H1 (cell line): ENCODE results near the gene SEL1L3. TPM values are rescaled to one million over a fixed set of nuclear protein-coding genes. Genes with fewer than 3 reads are reported as not detected.

ENCODE experiments used
- CTCF ChIA-PET: fragments of 300-600 bp; sonication (Branson Sonifier 250); formaldehyde crosslinking; loops from one replicate; lab custom pipeline; 2021; ENCODE audit not compliant: partially characterized antibody; lab: Charles Lee
- POLR2A ChIA-PET: fragments of 300-600 bp; sonication (Branson Sonifier 250); formaldehyde crosslinking; loops from one replicate; lab custom pipeline; 2021; ENCODE audit warnings: inconsistent platforms; ENCODE audit not compliant: partially characterized antibody; lab: Charles Lee
- DNase-seq, 2 experiments: peaks; one replicate each; pipeline versions ENCODE4 v3.0.0 to v3.0.0-alpha.2; 2010 to 2022; ENCODE audit warnings: low spot score in 2 of 2, low read depth in 1 of 2, mixed read lengths in 1 of 2
- FAIRE-seq: peaks from 2 replicates; lab custom pipeline; 2011; peaks lifted over from hg19 to GRCh38; lab: Jason Lieb, UNC
- H2AFZ ChIP-seq: 2 replicates; pipeline ENCODE4 v1.8.1; 2012; ENCODE audit warnings: low read length, inconsistent platforms
- H2AK5ac ChIP-seq: 2 replicates; pipeline ENCODE4 v1.6.1; 2013; ENCODE audit warnings: low read depth, low read length
- H2BK120ac ChIP-seq: replicated peaks from 2 replicates; pipeline ENCODE3; 2013; ENCODE audit warnings: low read depth, low read length, inconsistent platforms
- H2BK12ac ChIP-seq: 2 replicates; pipeline ENCODE4 v1.6.1; 2013; ENCODE audit warnings: low read depth, low read length
- H2BK15ac ChIP-seq: 2 replicates; pipeline ENCODE4 v1.6.1; 2013; ENCODE audit warnings: low read length
- H2BK20ac ChIP-seq: 2 replicates; pipeline ENCODE4 v1.6.1; 2013; ENCODE audit warnings: low read length
- H2BK5ac ChIP-seq: 2 replicates; pipeline ENCODE4 v1.6.1; 2013; ENCODE audit warnings: low read depth, low read length
- H3K14ac ChIP-seq: 2 replicates; pipeline ENCODE4 v1.6.1; 2013; ENCODE audit warnings: inconsistent platforms; ENCODE audit not compliant: insufficient read length
- H3K18ac ChIP-seq: 2 replicates; pipeline ENCODE4 v1.6.1; 2013; ENCODE audit warnings: low read length; ENCODE audit errors: extremely low read depth
- H3K23ac ChIP-seq: 2 replicates; pipeline ENCODE4 v1.6.1; 2013; ENCODE audit warnings: inconsistent platforms; ENCODE audit not compliant: insufficient read length
- H3K23me2 ChIP-seq: 2 replicates; pipeline ENCODE4 v1.6.1; 2013; ENCODE audit warnings: low read depth, low read length
- H3K27ac ChIP-seq: 2 replicates; pipeline ENCODE4 v1.6.1; 2011; ENCODE audit warnings: low read depth, low read length, inconsistent platforms
- H3K27me3 ChIP-seq, 4 experiments: replicated peaks in 1 of 4; 1 replicate in 1 of 4; 2 replicates in 3 of 4; pipeline versions ENCODE4 v1.6.1 to v1.8.1; 2011 to 2013; ENCODE audit warnings: low read length in 3 of 4, mild to moderate bottlenecking in 3 of 4, inconsistent platforms in 2 of 4, mixed read lengths in 2 of 4, moderate library complexity in 1 of 4; ENCODE audit not compliant: control insufficient read depth in 3 of 4, insufficient read depth in 3 of 4; ENCODE audit errors: extremely low read depth in 1 of 4
- H3K36me3 ChIP-seq, 4 experiments: 2 replicates each; pipeline versions ENCODE4 v1.6.1 to v1.8.1; 2011 to 2013; ENCODE audit warnings: mild to moderate bottlenecking in 4 of 4, low read length in 3 of 4, moderate library complexity in 2 of 4, control low read depth in 1 of 4, inconsistent platforms in 1 of 4; ENCODE audit not compliant: insufficient read depth in 4 of 4, control insufficient read depth in 2 of 4
- H3K4ac ChIP-seq: replicated peaks from 2 replicates; pipeline ENCODE3; 2013; ENCODE audit warnings: low read length, low read depth, mixed read lengths, inconsistent platforms; ENCODE audit not compliant: insufficient read length
- H3K4me1 ChIP-seq, 4 experiments: replicated peaks in 1 of 4; 1 replicate in 1 of 4; 2 replicates in 3 of 4; pipeline versions ENCODE4 v1.6.1 to v1.8.1; 2011 to 2013; ENCODE audit warnings: low read length in 3 of 4, inconsistent platforms in 2 of 4, mixed read lengths in 1 of 4; ENCODE audit not compliant: insufficient read depth in 4 of 4, control insufficient read depth in 3 of 4
- H3K4me2 ChIP-seq, 2 experiments: 2 replicates each; pipeline versions ENCODE4 v1.6.1 to v1.8.1; 2011 to 2013; ENCODE audit warnings: low read depth in 2 of 2, low read length in 2 of 2, control low read depth in 1 of 2, inconsistent platforms in 1 of 2, mild to moderate bottlenecking in 1 of 2; ENCODE audit not compliant: insufficient read depth in 1 of 2
- H3K4me3 ChIP-seq, 4 experiments: fragments of 200-600, 300-600 bp in 1 of 4; sonication (generic), shearing (Covaris generic), sonication (Bioruptor Twin) in 1 of 4; 2 replicates each; pipeline versions ENCODE4 v1.5.1 to v1.8.1; 2011 to 2016; ENCODE audit warnings: low read length in 4 of 4, low read depth in 3 of 4, control low read depth in 2 of 4, inconsistent platforms in 2 of 4, mild to moderate bottlenecking in 2 of 4, mixed read lengths in 1 of 4, moderate library complexity in 1 of 4; ENCODE audit not compliant: insufficient read depth in 2 of 4; ENCODE audit errors: extremely low read depth in 1 of 4
- H3K56ac ChIP-seq: replicated peaks from 2 replicates; pipeline ENCODE3; 2013; ENCODE audit warnings: low read depth, mild to moderate bottlenecking, mixed read lengths, low read length, inconsistent platforms; ENCODE audit not compliant: insufficient read length
- H3K79me1 ChIP-seq: 2 replicates; pipeline ENCODE4 v1.6.1; 2013; ENCODE audit warnings: low read depth, low read length, control low read depth
- H3K79me2 ChIP-seq, 2 experiments: 2 replicates each; pipeline versions ENCODE4 v1.6.1 to v1.8.1; 2012 to 2013; ENCODE audit warnings: low read length in 2 of 2, mild to moderate bottlenecking in 2 of 2, inconsistent platforms in 1 of 2; ENCODE audit not compliant: insufficient read depth in 2 of 2, control insufficient read depth in 1 of 2
- H3K9ac ChIP-seq, 4 experiments: replicated peaks in 1 of 4; 1 replicate in 1 of 4; 2 replicates in 3 of 4; pipeline versions ENCODE4 v1.6.1 to v1.8.1; 2011 to 2013; ENCODE audit warnings: low read depth in 3 of 4, low read length in 3 of 4, control low read depth in 2 of 4, mild to moderate bottlenecking in 2 of 4, moderate library complexity in 2 of 4, inconsistent platforms in 1 of 4; ENCODE audit errors: extremely low read depth in 1 of 4
- H3K9me3 ChIP-seq, 2 experiments: 2 replicates each; pipeline versions ENCODE4 v1.6.1 to v1.8.1; 2012 to 2013; ENCODE audit warnings: mild to moderate bottlenecking in 2 of 2, moderate library complexity in 2 of 2, control low read depth in 1 of 2, inconsistent platforms in 1 of 2, low read depth in 1 of 2, low read length in 1 of 2, mixed read lengths in 1 of 2; ENCODE audit not compliant: insufficient read depth in 2 of 2
- H4K20me1 ChIP-seq, 2 experiments: replicated peaks in 1 of 2; 2 replicates each; pipeline versions ENCODE3 to v1.8.1; 2011 to 2013; ENCODE audit warnings: inconsistent platforms in 2 of 2, low read length in 2 of 2, mild to moderate bottlenecking in 1 of 2; ENCODE audit not compliant: insufficient read depth in 2 of 2, control insufficient read depth in 1 of 2
- H4K5ac ChIP-seq: 2 replicates; pipeline ENCODE4 v1.6.1; 2013; ENCODE audit warnings: low read length, low read depth, mixed read lengths, inconsistent platforms; ENCODE audit not compliant: insufficient read length
- H4K8ac ChIP-seq: 2 replicates; pipeline ENCODE4 v1.8.0; 2013; ENCODE audit warnings: mild to moderate bottlenecking, moderate library complexity, low read length, inconsistent platforms; ENCODE audit not compliant: insufficient read depth; ENCODE audit errors: extremely low read depth
- H4K91ac ChIP-seq: replicated peaks from 2 replicates; pipeline ENCODE3; 2013; ENCODE audit warnings: low read length, mixed read lengths, inconsistent platforms; ENCODE audit not compliant: insufficient read length
- BACH1 ChIP-seq: IDR thresholded peaks from 2 replicates; pipeline ENCODE4 v1.6.1; 2012; ENCODE audit warnings: low read length, improper control_type of control experiment
- CHD1 ChIP-seq: IDR thresholded peaks from 2 replicates; pipeline ENCODE4 v1.6.1; 2012; ENCODE audit warnings: low read depth, low read length, improper control_type of control experiment
- EZH2 ChIP-seq: fragments of 200-600 bp; sonication (generic); IDR thresholded peaks from 2 replicates; pipeline ENCODE4 v1.7.1; 2012; ENCODE audit warnings: low read depth, mild to moderate bottlenecking, moderate library complexity, low read length, inconsistent platforms; ENCODE audit not compliant: severe bottlenecking
- KDM4A ChIP-seq: IDR thresholded peaks from one replicate; pipeline ENCODE4 v1.7.1; 2012; ENCODE audit warnings: low read depth, mild to moderate bottlenecking, moderate library complexity, low read length, inconsistent platforms; ENCODE audit not compliant: severe bottlenecking
- MAX ChIP-seq: IDR thresholded peaks from 2 replicates; pipeline ENCODE4 v1.6.1; 2012; ENCODE audit warnings: inconsistent platforms
- NRF1 ChIP-seq: IDR thresholded peaks from 2 replicates; pipeline ENCODE4 v1.6.1; 2011; ENCODE audit warnings: mild to moderate bottlenecking, low read depth, low read length, improper control_type of control experiment
- POLR2AphosphoS5 ChIP-seq: IDR thresholded peaks from 2 replicates; pipeline ENCODE4 v1.6.1; 2011; ENCODE audit warnings: low read depth, low read length
- RAD21 ChIP-seq, 2 experiments: IDR thresholded peaks in 1 of 2; conservative IDR thresholded peaks in 1 of 2; 2 replicates each; pipeline ENCODE4 v1.6.1; 2011; ENCODE audit warnings: low read depth in 2 of 2, low read length in 2 of 2, improper control_type of control experiment in 1 of 2, inconsistent platforms in 1 of 2, mild to moderate bottlenecking in 1 of 2, moderate library complexity in 1 of 2
- SP4 ChIP-seq: IDR thresholded peaks from 2 replicates; pipeline ENCODE4 v1.6.1; 2012; ENCODE audit warnings: low read length, inconsistent platforms
- TAF1 ChIP-seq: IDR thresholded peaks from 2 replicates; pipeline ENCODE4 v1.6.1; 2011; ENCODE audit warnings: mild to moderate bottlenecking, low read depth, low read length
- WGBS, 2 experiments: shearing (Covaris generic) in 1 of 2; methylation state at CpG; one replicate each; pipeline versions ENCODE4 v1.1.6 to v1.1.7; 2013 to 2015; ENCODE audit warnings: low lambda C conversion rate in 2 of 2, mixed read lengths in 2 of 2, inconsistent platforms in 1 of 2, low coverage in 1 of 2, missing lambda C conversion rate in 1 of 2; ENCODE audit not compliant: insufficient replicate concordance in 2 of 2, insufficient coverage in 1 of 2, insufficient read length in 1 of 2; ENCODE audit errors: extremely low coverage in 1 of 2, missing lambda C conversion rate in 1 of 2; 5-methylcytosine and 5-hydroxymethylcytosine counted together
- polyA plus RNA-seq, 7 experiments: library from polyadenylated mRNA; depleted of rRNA in 3 of 7; stranded (reverse) in 5 of 7; unstranded in 2 of 7; fragments of >200 nt in 5 of 7; fragments of 200-250 nt in 2 of 7; gene quantifications; 1 replicate in 5 of 7; 2 replicates in 1 of 7; 4 replicates in 1 of 7; pipeline versions ENCODE4 v1.2.1 to v1.2.3, GENCODE V29; 2011 to 2013; ENCODE audit warnings: missing spikeins in 2 of 7, mixed read lengths in 2 of 7
- total RNA-seq: library from RNA; stranded (reverse); fragmentation: NEBNext Ultra II Directional; extraction: Animal tissue kit (Norgen Biotek cat#: 25700); gene quantifications from 2 replicates; pipeline ENCODE4 v1.2.1, GENCODE V29; 2021

SEL1L3 gene
- total and polyA plus RNA-seq, 2 of the 8 experiments (the other 6 are each of a cell fraction or from before 2014, with no cell fraction given): 18.2 to 54.0 TPM

DNA sequence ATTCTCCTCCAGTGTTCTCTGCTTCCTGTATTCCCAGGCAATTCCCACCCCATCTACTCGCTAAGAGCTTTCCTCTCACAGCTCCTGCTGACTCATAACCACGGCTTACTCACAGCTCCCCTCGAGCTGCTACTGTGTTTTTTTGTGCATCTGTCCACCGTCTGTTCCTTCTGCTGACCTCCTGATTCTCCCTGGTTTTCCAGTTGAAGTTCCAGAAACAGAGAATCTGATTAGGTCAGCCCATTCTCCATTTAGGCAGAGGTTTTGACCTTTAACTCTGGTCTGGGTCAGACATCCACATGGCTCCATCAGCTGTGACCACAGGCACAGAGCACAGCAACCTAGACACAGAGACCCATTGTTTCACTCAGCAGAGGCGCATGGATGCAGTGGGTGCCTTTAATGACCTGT, 45.7 kb upstream of the SEL1L3 start:
- H3K14ac ChIP-seq: no peak overlapping the region
- H4K91ac ChIP-seq: no peak overlapping the region
- H2BK120ac ChIP-seq: no peak overlapping the region
- TF ChIP-seq SP4 (no peak), BACH1 (no peak), CHD1 (no peak), POLR2AphosphoS5 (no peak), KDM4A (no peak), MAX (no peak), TAF1 (no peak), EZH2 (no peak), NRF1 (no peak), RAD21 (IDR thresholded peaks at IDR 0.05 in 1 of 2, conservative IDR thresholded peaks at IDR 0.05 in 1 of 2; ENCODE audit: low read depth in 2 of 2, low read length in 2 of 2) (no peak)
- H3K27ac ChIP-seq: no peak overlapping the region; the same call in 1 of the 2 replicates
- no peak overlapping the region for H2AK5ac ChIP-seq
- no peak overlapping the region for H3K4me3 ChIP-seq
- no peaks in the 10 kb centered on the region for H3K36me3 ChIP-seq
- no peak overlapping the region for H2BK5ac ChIP-seq
- no peaks in the 10 kb centered on the region for H4K20me1 ChIP-seq
- H3K4me1 ChIP-seq: peaks cover 0 to 4% (median 4%) of the 10 kb centered on the region in 4 experiments; a peak in 2 of 7 replicates
- DNase-seq: no peak
- H3K18ac ChIP-seq: no peak overlapping the region
- no peak overlapping the region for H2BK15ac ChIP-seq
- 0 out of 4 replicates have a peak, but pooled peaks cover 0 to 4% of the 10 kb centered on the region in 2 experiments for H3K9me3 ChIP-seq
- no peaks in the 10 kb centered on the region for H3K79me1 ChIP-seq
- ChIA-PET CTCF (interaction anchor here (1.0 to 1.4 kb wide), 4 partner anchors 8 to 80 kb away, joined by 3 to 6 read pairs (median 4); no protein-coding TSS in a partner anchor), POLR2A (no interaction called here)
- no peak overlapping the region for H4K8ac ChIP-seq
- H3K9ac ChIP-seq: no peak overlapping the region
- H2BK12ac ChIP-seq: no peak overlapping the region
- no peaks in the 10 kb centered on the region for H3K79me2 ChIP-seq
- H3K23me2 ChIP-seq: peaks cover 2% of the 10 kb centered on the region; the same call in 1 of the 2 replicates
- no peak overlapping the region for H3K4me2 ChIP-seq
- no peak overlapping the region for H2BK20ac ChIP-seq
- H3K56ac ChIP-seq: no peak overlapping the region
- FAIRE-seq: no peak
- WGBS, 2 experiments: 83% methylated on average over 5 of the region's 5 CpGs; no CpG with 5 or more reads in 1 of the 2 experiments
- H4K5ac ChIP-seq: no peak overlapping the region
- H3K27me3 ChIP-seq: peaks cover 0 to 8% (median 4%) of the 10 kb centered on the region in 4 experiments; a peak in 3 of 7 replicates
- no peak overlapping the region for H3K23ac ChIP-seq
- H2AFZ ChIP-seq: no peak overlapping the region
- no peak overlapping the region for H3K4ac ChIP-seq
